Measurements from ENCODE around the gene NMS. TPM values are rescaled to one million over a fixed set of nuclear protein-coding genes. Genes with fewer than 3 reads are reported as not detected.

Gene NMS
- total RNA-seq, 1 experiment from 2014 or later: not detected

DNA sequence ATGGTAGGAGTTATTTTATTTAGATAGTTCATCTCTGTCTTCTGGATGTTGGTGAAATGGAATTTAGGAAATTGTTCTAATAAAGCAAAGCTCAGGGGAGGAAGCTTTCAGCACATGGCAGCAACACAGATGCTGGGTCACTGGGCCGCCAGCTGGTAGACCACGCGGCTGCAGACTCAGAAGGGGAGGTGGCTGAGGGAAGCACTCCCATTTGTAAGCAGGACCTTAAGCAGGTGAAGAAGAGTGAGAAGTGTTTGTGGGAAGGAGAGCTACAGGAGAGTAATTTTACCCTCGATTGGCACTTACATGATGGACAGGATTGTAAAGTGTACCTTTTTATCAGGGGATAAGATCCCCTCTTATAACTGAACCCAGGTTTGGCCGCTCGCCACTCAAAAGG, 24.4 kb downstream of the NMS start:
- no peak overlapping the region for H2AFZ ChIP-seq (ENCODE audit: low read length)
- POLR2A ChIA-PET (ENCODE audit: unreplicated experiment): no interaction called here
- H3K4me2 ChIP-seq (ENCODE audit: low read length): no peak overlapping the region
- no peak overlapping the region for H3K27ac ChIP-seq (ENCODE audit: low read length)
- CTCF ChIA-PET: no interaction called here
- ATAC-seq (no peak), DNase-seq (no peak)
- H3K4me1 ChIP-seq (ENCODE audit: insufficient read depth, low read length): no peaks in the 10 kb centered on the region
- intact Hi-C loops (cut with micrococcal nuclease): no loop called here
- no peak overlapping the region for H3K4me3 ChIP-seq (ENCODE audit: low read length)
- no peaks in the 10 kb centered on the region for H4K20me1 ChIP-seq (ENCODE audit: low read length)
- no peaks in the 10 kb centered on the region for H3K9me3 ChIP-seq (ENCODE audit: low read length)
- H3K79me2 ChIP-seq (ENCODE audit: low read length): no peaks in the 10 kb centered on the region
- no peaks in the 10 kb centered on the region for H3K36me3 ChIP-seq (ENCODE audit: low read depth, low read length)
- no peaks in the 10 kb centered on the region for H3K9me2 ChIP-seq (replicated peaks; ENCODE audit: low read length)
- no TSS peak for BruUV-seq (replicated peaks)
- TF ChIP-seq EZH2 (IDR thresholded peaks at IDR 0.05; ENCODE audit: low read length, unreplicated experiment) (no peak), EZH2phosphoT487 (IDR thresholded peaks at IDR 0.05; ENCODE audit: borderline replicate concordance, low read length) (no peak)
- TF ChIP-seq, protein P1, sequence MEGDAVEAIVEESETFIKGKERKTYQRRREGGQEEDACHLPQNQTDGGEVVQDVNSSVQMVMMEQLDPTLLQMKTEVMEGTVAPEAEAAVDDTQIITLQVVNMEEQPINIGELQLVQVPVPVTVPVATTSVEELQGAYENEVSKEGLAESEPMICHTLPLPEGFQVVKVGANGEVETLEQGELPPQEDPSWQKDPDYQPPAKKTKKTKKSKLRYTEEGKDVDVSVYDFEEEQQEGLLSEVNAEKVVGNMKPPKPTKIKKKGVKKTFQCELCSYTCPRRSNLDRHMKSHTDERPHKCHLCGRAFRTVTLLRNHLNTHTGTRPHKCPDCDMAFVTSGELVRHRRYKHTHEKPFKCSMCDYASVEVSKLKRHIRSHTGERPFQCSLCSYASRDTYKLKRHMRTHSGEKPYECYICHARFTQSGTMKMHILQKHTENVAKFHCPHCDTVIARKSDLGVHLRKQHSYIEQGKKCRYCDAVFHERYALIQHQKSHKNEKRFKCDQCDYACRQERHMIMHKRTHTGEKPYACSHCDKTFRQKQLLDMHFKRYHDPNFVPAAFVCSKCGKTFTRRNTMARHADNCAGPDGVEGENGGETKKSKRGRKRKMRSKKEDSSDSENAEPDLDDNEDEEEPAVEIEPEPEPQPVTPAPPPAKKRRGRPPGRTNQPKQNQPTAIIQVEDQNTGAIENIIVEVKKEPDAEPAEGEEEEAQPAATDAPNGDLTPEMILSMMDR (conservative IDR thresholded peaks at IDR 0.05; ENCODE audit: low read depth, low read length): no peak
- H3K9ac ChIP-seq (ENCODE audit: low read length): no peak overlapping the region
- H3F3A ChIP-seq (ENCODE audit: low read length, unreplicated experiment): no peaks in the 10 kb centered on the region
- peaks cover 40% of the 10 kb centered on the region for H3K27me3 ChIP-seq (ENCODE audit: low read length)

GRCh38 chr2:100502782-100503181, 32.5 kb downstream of the NMS start:
- TF ChIP-seq EZH2phosphoT487 (IDR thresholded peaks at IDR 0.05; ENCODE audit: borderline replicate concordance, low read length): no peak

GRCh38 chr2:100504542-100504941, 34.3 kb downstream of the NMS start:
- Histone ChIP-seq H3K4me2 (ENCODE audit: low read length) (no peak overlapping the region), H3F3A (ENCODE audit: low read length, unreplicated experiment) (no peaks in the 10 kb centered on the region), H3K27ac (ENCODE audit: low read length) (no peak overlapping the region), H3K36me3 (ENCODE audit: low read depth, low read length) (no peaks in the 10 kb centered on the region), H3K9me2 (replicated peaks; ENCODE audit: low read length) (no peaks in the 10 kb centered on the region), H3K9me3 (ENCODE audit: low read length) (peaks cover 10% of the 10 kb centered on the region; the same call in 1 of the 2 replicates), H3K27me3 (ENCODE audit: low read length) (peaks cover 34% of the 10 kb centered on the region), H3K4me1 (ENCODE audit: insufficient read depth, low read length) (no peaks in the 10 kb centered on the region), H4K20me1 (ENCODE audit: low read length) (no peaks in the 10 kb centered on the region), H3K4me3 (ENCODE audit: low read length) (no peak overlapping the region), H3K79me2 (ENCODE audit: low read length) (no peaks in the 10 kb centered on the region), H3K9ac (ENCODE audit: low read length) (no peak overlapping the region), H2AFZ (ENCODE audit: low read length) (no peak overlapping the region)
- TF ChIP-seq EZH2 (IDR thresholded peaks at IDR 0.05; ENCODE audit: low read length, unreplicated experiment) (no peak), EZH2phosphoT487 (IDR thresholded peaks at IDR 0.05; ENCODE audit: borderline replicate concordance, low read length) (no peak)
- TF ChIP-seq, protein P1 (conservative IDR thresholded peaks at IDR 0.05; ENCODE audit: low read depth, low read length): no peak
- CTCF ChIA-PET: no interaction called here
- DNase-seq (no peak), ATAC-seq (no peak)
- intact Hi-C loops (cut with micrococcal nuclease): no loop called here
- POLR2A ChIA-PET (ENCODE audit: unreplicated experiment): no interaction called here
- no TSS peak for BruUV-seq (replicated peaks)

More at GRCh38 chr2:100502782-100503181, 32.5 kb downstream of the NMS start:
- Histone ChIP-seq H3K79me2 (ENCODE audit: low read length) (no peaks in the 10 kb centered on the region), H3K4me2 (ENCODE audit: low read length) (no peak overlapping the region), H3K36me3 (ENCODE audit: low read depth, low read length) (no peaks in the 10 kb centered on the region), H2AFZ (ENCODE audit: low read length) (no peak overlapping the region), H4K20me1 (ENCODE audit: low read length) (no peaks in the 10 kb centered on the region), H3K27ac (ENCODE audit: low read length) (no peak overlapping the region), H3K4me3 (ENCODE audit: low read length) (no peak overlapping the region), H3K4me1 (ENCODE audit: insufficient read depth, low read length) (no peaks in the 10 kb centered on the region), H3K9me2 (replicated peaks; ENCODE audit: low read length) (no peaks in the 10 kb centered on the region), H3K9ac (ENCODE audit: low read length) (no peak overlapping the region), H3K27me3 (ENCODE audit: low read length) (peaks cover 51% of the 10 kb centered on the region), H3F3A (ENCODE audit: low read length, unreplicated experiment) (no peaks in the 10 kb centered on the region), H3K9me3 (ENCODE audit: low read length) (peaks cover 10% of the 10 kb centered on the region; the same call in 1 of the 2 replicates)
- ChIA-PET CTCF (no interaction called here), POLR2A (ENCODE audit: unreplicated experiment) (no interaction called here)
- DNase-seq: no peak
- no peak for ATAC-seq
- BruUV-seq (replicated peaks): no TSS peak
- intact Hi-C loops (cut with micrococcal nuclease): no loop called here

Measured in PC-3 (cell line).